AG09309 (cell line): ENCODE data around the gene THAP7.

Experiments used
- DNase-seq: peaks from one replicate; pipeline ENCODE4 v3.0.0-alpha.2; 2010; ENCODE audit warnings: low read depth
- H3K4me3 ChIP-seq: 2 replicates; pipeline ENCODE4 v1.5.1; 2011; ENCODE audit warnings: mild to moderate bottlenecking, low read depth, low read length, moderate library complexity; ENCODE audit not compliant: control insufficient read depth
- TF ChIP-seq, protein P1 (sequence below): IDR thresholded peaks from 2 replicates; pipeline ENCODE4 v1.5.1; 2011; ENCODE audit warnings: mild to moderate bottlenecking, low read depth, low read length, inconsistent platforms; ENCODE audit not compliant: insufficient read depth, control insufficient read depth; ENCODE audit errors: missing control alignments

The THAP7 gene

GRCh38 chr22:20952544-20953341, 49.2 kb downstream of the THAP7 start:
- H3K4me3 ChIP-seq: no peak overlapping the region
- no peak for DNase-seq
- TF ChIP-seq, protein P1, sequence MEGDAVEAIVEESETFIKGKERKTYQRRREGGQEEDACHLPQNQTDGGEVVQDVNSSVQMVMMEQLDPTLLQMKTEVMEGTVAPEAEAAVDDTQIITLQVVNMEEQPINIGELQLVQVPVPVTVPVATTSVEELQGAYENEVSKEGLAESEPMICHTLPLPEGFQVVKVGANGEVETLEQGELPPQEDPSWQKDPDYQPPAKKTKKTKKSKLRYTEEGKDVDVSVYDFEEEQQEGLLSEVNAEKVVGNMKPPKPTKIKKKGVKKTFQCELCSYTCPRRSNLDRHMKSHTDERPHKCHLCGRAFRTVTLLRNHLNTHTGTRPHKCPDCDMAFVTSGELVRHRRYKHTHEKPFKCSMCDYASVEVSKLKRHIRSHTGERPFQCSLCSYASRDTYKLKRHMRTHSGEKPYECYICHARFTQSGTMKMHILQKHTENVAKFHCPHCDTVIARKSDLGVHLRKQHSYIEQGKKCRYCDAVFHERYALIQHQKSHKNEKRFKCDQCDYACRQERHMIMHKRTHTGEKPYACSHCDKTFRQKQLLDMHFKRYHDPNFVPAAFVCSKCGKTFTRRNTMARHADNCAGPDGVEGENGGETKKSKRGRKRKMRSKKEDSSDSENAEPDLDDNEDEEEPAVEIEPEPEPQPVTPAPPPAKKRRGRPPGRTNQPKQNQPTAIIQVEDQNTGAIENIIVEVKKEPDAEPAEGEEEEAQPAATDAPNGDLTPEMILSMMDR: no peak

DNA sequence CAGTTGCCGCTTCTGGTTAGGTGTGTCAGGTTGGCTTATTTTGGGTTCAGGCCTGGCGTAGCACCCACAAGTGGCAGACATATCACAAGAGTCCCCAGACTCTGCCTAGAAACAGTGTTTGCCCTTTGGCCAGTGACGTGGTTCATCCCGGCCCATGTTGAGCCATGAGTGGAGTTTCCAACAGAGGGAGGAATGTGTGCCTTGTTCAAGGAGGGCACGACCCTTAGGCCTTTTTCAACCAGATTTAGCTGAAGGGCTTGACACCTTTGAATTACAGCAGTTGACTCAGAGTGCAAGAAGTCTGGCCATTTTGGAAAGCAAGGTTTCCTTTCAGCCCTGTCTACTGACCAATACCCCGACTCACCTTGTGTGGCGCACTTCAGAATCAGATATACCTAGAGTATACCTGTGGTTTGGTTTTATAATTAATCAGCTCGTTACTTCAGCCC, 50.0 kb downstream of the THAP7 start:
- TF ChIP-seq, protein P1: no peak
- no peak overlapping the region for H3K4me3 ChIP-seq

DNA sequence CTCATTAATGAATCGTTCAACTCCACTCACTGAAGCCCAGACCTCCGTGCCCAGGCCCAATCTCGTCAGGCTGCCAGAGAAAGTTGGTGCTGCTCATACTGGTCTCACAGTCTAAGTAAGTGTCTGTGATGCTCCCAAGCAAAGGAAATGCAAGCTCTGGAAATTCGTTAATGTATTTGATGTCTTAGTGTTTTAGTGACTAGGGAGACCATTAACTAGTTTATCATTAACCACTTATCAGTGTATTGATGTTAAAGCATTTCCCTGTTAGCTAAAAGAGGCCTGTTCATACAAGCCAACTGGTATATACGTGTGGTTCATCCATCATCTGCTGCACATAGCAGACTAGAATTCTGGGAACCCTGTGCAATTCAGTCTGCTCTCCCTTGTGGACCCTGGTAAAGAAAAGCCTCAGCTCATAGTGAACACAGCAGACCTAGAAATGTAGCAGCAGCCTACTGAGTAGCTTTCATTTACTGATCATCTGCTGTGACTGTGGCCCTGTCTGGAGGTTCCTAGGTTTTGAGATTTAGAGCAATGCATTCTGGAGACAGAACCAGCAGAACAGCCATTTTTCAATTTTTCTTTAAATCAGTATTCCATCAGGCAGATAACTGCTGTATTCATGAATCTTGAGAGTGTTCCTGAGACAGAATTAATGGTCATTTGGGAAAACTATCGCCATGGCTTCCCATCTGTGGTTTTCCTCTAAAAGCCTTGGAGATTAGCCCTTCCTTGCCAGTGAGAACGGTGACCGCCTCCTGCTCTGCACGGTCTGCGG, 50.6 kb downstream of the THAP7 start:
- no peak for DNase-seq
- TF ChIP-seq, protein P1: no peak
- H3K4me3 ChIP-seq: no peak overlapping the region

More for the DNA sequence above, 50.0 kb downstream of the THAP7 start:
- no peak for DNase-seq

DNA sequence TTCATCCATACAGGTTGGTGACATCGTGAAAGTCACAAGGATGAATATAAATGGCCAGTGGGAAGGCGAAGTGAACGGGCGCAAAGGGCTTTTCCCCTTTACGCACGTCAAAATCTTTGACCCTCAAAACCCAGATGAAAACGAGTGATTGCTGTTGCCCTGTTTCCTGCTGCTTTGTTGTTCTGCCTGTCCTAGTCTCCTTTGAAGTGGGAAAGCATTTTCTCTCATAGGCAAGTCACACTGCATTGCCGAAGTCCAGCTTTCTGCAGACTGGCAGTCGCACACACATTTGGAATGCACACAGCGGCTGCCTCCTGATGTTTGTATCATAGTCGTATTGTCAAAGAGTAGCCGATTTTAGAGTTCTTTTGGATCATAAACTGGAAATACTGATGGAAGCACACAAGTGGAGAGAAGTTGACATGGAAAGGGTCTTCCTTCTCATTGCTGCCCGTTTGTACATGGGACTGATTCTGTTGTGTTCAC, 52.2 kb downstream of the THAP7 start:
- TF ChIP-seq, protein P1: no peak
- DNase-seq: no peak
- H3K4me3 ChIP-seq: no peak overlapping the region
